Panc1 (cell line): ENCODE data around the gene WASL. TPM values are rescaled to one million over a fixed set of nuclear protein-coding genes. Genes with fewer than 3 reads are reported as not detected.

Source experiments
- ATAC-seq: fragments of 200-7000 bp; cut with Tn5 transposase; 2 replicates; pipeline ENCODE4 v1.9.1; 2020; ENCODE audit warnings: mild to moderate bottlenecking, moderate library complexity
- BruUV-seq: library from RNA; stranded (reverse); fragments of 400-500 nt; replicated peaks from 2 replicates; lab custom pipeline; 2021; lab: Mats Ljungman, UMichigan
- CTCF ChIA-PET: fragments of 300-600 bp; sonication (Branson Sonifier 250); formaldehyde crosslinking; loops from one replicate; lab custom pipeline; 2022; ENCODE audit warnings: antibody characterized with exemption; lab: Charles Lee
- POLR2A ChIA-PET: fragments of 300-600 bp; sonication (Branson Sonifier 250); formaldehyde crosslinking; loops from one replicate; lab custom pipeline; 2022; ENCODE audit warnings: antibody characterized with exemption; lab: Charles Lee
- DNase-seq: peaks from one replicate; pipeline ENCODE4 v3.0.0-alpha.2; 2010; ENCODE audit warnings: low read depth, low spot score
- H3K27ac ChIP-seq: 2 replicates; pipeline ENCODE4 v1.5.1; 2011; ENCODE audit warnings: mild to moderate bottlenecking, low read length, inconsistent platforms
- H3K27me3 ChIP-seq: fragments of 200-500 bp; sonication (Bioruptor generic); 2 replicates; pipeline ENCODE4 v1.6.0; 2014; ENCODE audit warnings: low read length, inconsistent platforms; ENCODE audit not compliant: control insufficient read depth, insufficient read depth
- H3K36me3 ChIP-seq: fragments of 200-500 bp; sonication (Bioruptor generic); 2 replicates; pipeline ENCODE4 v1.5.1; 2014; ENCODE audit warnings: inconsistent platforms, mild to moderate bottlenecking, low read length, moderate library complexity; ENCODE audit not compliant: control insufficient read depth, insufficient read depth
- H3K4me1 ChIP-seq: 2 replicates; pipeline ENCODE4 v1.5.1; 2011; ENCODE audit warnings: inconsistent platforms, mild to moderate bottlenecking, low read length, moderate library complexity; ENCODE audit not compliant: control insufficient read depth, insufficient read depth
- H3K4me3 ChIP-seq, 2 experiments: 2 replicates each; pipeline ENCODE4 v1.5.1; 2011 to 2012; ENCODE audit warnings: low read depth in 2 of 2, low read length in 2 of 2, mild to moderate bottlenecking in 2 of 2, inconsistent platforms in 1 of 2, moderate library complexity in 1 of 2
- H3K9me3 ChIP-seq: fragments of 200-500 bp; sonication (Bioruptor generic); 2 replicates; pipeline ENCODE4 v1.5.1; 2014; ENCODE audit warnings: low read depth, mild to moderate bottlenecking, inconsistent platforms, low read length, moderate library complexity; ENCODE audit not compliant: control insufficient read depth, insufficient read depth
- CTCF ChIP-seq: fragments of 450-650 bp; IDR thresholded peaks from 2 replicates; pipeline ENCODE4 v1.5.1; 2017; ENCODE audit warnings: mild to moderate bottlenecking
- POLR2AphosphoS5 ChIP-seq: IDR thresholded peaks from 2 replicates; pipeline ENCODE4 v1.6.1; 2012; ENCODE audit warnings: mild to moderate bottlenecking, low read depth, low read length, moderate library complexity
- REST ChIP-seq, 2 experiments: IDR thresholded peaks; 2 replicates each; pipeline ENCODE4 v1.6.1; 2011 to 2012; ENCODE audit warnings: low read depth in 2 of 2, control low read depth in 1 of 2, low read length in 1 of 2, mild to moderate bottlenecking in 1 of 2, moderate library complexity in 1 of 2; ENCODE audit not compliant: insufficient read depth in 1 of 2
- SIN3A ChIP-seq: IDR thresholded peaks from 2 replicates; pipeline ENCODE4 v1.6.1; 2012; ENCODE audit warnings: low read depth, mild to moderate bottlenecking, low read length, moderate library complexity, borderline replicate concordance; ENCODE audit not compliant: insufficient read depth
- TCF7L2 ChIP-seq: IDR thresholded peaks from 2 replicates; pipeline ENCODE4 v1.6.1; 2011; ENCODE audit warnings: mild to moderate bottlenecking, low read depth, low read length, inconsistent platforms
- in situ Hi-C: cut with HindIII; loops from 2 replicates; pipeline ENCODE4 v1.10.0; 2016; ENCODE audit warnings: low sequenced_read_pairs, low pct_unique_long_range_greater_than_20kb
- intact Hi-C: fragments of 100-400 bp; cut with micrococcal nuclease; formaldehyde crosslinking; loops from one replicate; pipeline ENCODE4 v1.10.0; 2022; ENCODE audit not compliant: unreplicated experiment
- total RNA-seq: library from RNA; stranded (reverse); gene quantifications from one replicate; pipeline ENCODE4 v1.2.1, GENCODE V29; 2021; ENCODE audit not compliant: unreplicated experiment

The WASL gene
- total RNA-seq, 1 experiment from 2014 or later, result 29.6 TPM

GRCh38 chr7:123643495-123644441, 105.0 kb downstream of the WASL start:
- H3K4me3 ChIP-seq, result no peak overlapping the region
- H3K36me3 ChIP-seq, result no peaks in the 10 kb centered on the region
- no peak overlapping the region for H3K27ac ChIP-seq
- intact Hi-C loops, result no loop called here
- in situ Hi-C loops, result no loop called here
- ChIA-PET POLR2A (no interaction called here), CTCF (no interaction called here)
- DNase-seq, result no peak
- no peaks in the 10 kb centered on the region for H3K9me3 ChIP-seq
- TF ChIP-seq TCF7L2 (no peak), SIN3A (no peak), REST (IDR thresholded peaks at IDR 0.05; ENCODE audit: insufficient read depth in 1 of 2, low read depth in 2 of 2, low read length in 1 of 2) (no peak), CTCF (no peak), POLR2AphosphoS5 (no peak)
- ATAC-seq, result no peak
- no TSS peak for BruUV-seq
- H3K4me1 ChIP-seq, result no peaks in the 10 kb centered on the region
- peaks cover 24% of the 10 kb centered on the region for H3K27me3 ChIP-seq

GRCh38 chr7:123641901-123642300, 106.9 kb downstream of the WASL start:
- Histone ChIP-seq H3K36me3 (no peaks in the 10 kb centered on the region), H3K9me3 (no peaks in the 10 kb centered on the region), H3K4me1 (no peaks in the 10 kb centered on the region), H3K4me3 (no peak overlapping the region), H3K27me3 (peaks cover 31% of the 10 kb centered on the region), H3K27ac (no peak overlapping the region)
- ChIA-PET CTCF (no interaction called here), POLR2A (no interaction called here)
- in situ Hi-C loops, result no loop called here
- no TSS peak for BruUV-seq
- intact Hi-C loops, result no loop called here
- TF ChIP-seq POLR2AphosphoS5 (no peak), CTCF (no peak), TCF7L2 (no peak), REST (IDR thresholded peaks at IDR 0.05; ENCODE audit: insufficient read depth in 1 of 2, low read depth in 2 of 2, low read length in 1 of 2) (no peak), SIN3A (no peak)
- DNase-seq, result no peak
- ATAC-seq, result no peak
